Activated T-helper 9 cell treated with anti-CD3 and anti-CD28 coated beads, Interleukin-2, amount 50 U/mL, for 16 hours (primary cell): Measurements from ENCODE around the gene DNMT3L.
"Not testable (repeated sequence)": the region's sequence is repeated elsewhere in the genome, so short reads cannot be mapped to it uniquely, and the experiment has no call there.

Experiments used
- DNase-seq: peaks from one replicate; pipeline ENCODE4 v3.0.0-alpha.2; 2020; ENCODE audit warnings: low read depth

The DNMT3L gene

DNA sequence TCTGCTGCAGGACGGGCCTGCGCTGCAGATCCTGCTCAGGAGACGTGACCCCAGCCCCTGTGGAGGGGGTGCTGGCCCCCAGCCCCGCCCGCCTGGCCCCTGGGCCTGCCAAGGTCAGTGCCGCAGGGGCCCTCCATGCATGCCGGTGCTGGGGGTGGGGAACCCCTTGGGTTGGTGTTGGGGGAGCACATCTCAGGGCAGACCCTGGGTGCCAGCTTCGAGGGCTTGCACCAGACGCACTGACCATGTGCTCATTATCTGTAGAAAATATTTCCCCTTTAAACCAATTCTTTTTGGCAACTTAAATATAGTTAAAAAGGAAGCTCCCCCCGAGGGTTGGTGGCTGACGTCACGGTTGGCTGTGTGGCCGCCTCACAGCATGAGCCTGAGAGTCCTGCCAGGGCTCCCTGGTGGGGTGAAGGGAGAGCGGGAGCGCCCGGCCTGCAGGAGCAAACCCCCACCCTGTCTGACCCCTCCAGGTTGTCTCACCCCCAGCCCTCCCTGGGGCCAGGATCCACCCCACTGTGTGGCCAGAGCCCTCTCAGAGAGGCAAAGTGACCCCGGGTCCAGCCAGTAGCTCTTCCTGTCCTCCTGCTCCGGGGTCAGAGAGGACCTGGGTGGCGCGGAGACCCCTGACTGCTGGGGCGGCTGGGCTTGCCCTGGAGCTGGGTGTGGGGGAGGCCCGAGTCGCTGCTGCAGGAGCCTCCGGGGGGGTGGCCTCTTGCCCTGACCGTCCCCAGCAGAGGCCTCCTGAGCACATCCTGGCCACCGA, 32.9 kb upstream of the DNMT3L start:
- no peak for DNase-seq

DNA sequence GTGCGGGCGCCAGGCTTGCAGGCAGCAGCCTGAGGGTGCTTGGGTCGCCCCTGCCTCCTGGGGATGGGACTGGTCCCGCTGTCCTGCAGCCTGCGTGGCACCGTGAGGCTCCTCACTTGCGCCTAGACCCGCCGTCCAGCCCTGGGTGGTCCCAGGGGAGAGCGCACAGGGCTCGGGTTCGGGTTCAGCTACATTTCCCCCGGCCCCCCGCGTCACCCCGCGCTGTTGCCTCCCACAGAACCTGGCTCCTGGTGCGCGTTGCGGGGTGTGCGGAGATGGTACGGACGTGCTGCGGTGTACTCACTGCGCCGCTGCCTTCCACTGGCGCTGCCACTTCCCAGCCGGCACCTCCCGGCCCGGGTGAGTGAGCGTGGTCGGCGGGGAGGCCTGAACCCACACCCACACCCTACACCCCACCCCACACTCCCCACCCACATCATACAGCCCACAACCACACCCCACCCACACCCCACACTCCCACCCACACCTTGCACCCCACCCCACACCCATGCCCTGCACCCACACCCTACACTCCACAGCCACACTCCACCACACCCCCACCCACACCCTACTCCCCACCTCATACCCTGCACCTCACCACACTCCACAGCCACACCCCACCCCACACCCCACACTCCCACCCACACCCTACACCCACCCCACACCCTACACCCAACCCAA, 32.0 kb upstream of the DNMT3L start:
- no peak for DNase-seq

DNA sequence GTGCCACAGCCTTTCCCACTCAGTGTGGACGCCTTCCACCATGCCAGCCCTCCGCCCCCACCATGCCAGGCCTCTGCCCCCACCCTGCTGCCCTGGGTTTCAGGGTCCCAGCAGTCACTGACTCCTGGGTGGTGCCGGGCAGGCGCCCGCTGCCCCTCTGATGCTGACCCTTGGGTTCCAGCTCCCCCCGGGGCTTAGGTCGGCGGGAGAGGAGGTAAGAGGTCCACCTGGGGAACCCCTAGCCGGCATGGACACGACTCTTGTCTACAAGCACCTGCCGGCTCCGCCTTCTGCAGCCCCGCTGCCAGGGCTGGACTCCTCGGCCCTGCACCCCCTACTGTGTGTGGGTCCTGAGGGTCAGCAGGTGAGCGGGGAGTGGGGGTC, 31.1 kb upstream of the DNMT3L start:
- DNase-seq: no peak

DNA sequence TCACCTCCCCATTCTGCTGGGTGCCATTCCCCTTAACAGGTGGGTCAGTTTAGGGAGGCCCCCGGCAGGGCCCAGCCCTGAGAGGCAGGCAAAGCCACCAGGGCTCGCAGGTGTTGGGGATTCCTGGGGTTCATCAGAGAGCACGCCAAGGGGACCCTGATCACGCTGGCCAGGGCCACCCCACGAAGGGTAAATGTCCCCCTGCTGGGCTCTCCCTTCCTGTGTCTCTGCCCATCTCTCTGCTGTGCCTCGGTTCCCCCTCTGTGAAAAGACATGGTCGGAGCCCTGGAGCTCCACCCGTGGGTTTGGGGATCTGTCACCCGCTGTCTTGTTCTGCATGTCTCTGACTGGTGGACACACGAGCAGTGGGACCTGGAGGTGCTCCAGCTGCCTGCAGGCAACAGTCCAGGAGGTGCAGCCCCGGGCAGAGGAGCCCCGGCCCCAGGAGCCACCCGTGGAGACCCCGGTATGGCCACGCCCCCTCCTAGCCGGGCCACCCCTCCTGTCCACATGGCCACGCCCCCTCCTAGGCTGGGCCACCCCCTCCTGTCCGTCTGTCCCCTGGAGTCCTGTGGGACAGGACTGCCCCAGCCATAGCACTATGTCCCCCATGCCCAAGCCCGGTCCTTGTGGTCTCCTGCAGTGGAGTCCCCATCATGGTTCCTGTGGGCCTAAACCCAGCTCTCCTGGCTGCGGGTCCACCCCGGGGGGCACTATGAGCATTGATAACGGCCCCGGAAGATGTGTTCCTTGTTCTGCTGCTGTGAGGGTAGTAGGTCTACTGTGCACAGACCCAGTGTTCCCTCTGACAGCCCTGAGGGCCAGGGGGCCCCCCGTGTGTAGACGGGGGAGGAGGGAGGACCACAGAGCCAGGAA, 30.5 kb upstream of the DNMT3L start:
- no peak for DNase-seq

DNA sequence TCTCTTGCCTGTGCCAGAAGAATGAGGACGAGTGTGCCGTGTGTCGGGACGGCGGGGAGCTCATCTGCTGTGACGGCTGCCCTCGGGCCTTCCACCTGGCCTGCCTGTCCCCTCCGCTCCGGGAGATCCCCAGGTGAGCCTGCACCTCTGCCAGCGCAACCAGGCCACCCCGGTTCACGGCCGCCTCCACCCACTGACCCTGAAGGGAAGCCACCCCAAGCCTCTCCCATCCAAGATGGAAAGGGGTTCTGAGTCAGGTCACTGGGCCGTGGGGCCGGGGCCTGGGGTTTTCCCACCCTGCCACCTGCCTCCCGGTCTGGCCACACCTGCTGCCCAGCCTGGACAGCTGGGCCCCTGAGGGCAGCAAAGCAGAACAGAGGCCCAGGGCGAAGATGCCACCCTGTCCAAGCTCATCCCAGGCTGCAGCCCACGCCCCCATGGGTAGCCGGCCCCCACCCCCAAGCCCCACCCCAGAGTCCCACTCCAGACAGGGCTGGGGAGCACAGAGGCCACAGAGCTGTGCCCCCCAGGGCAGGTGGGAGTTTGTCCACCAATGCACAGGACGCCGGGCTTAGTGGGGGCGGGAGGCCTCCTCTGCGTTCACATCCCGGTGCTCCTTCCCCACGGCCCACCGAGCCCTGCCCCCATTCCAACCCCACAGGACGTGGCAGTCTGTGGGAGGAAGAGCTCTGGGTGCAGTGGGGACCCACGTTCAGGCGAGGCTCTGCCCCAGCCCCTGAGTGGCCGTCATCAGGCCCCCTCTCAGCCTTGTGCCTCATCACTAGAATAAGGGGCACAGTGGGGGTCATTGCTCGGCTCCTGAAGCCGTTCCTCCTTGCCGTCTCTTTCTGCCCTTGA, 29.6 kb upstream of the DNMT3L start:
- no peak for DNase-seq

DNA sequence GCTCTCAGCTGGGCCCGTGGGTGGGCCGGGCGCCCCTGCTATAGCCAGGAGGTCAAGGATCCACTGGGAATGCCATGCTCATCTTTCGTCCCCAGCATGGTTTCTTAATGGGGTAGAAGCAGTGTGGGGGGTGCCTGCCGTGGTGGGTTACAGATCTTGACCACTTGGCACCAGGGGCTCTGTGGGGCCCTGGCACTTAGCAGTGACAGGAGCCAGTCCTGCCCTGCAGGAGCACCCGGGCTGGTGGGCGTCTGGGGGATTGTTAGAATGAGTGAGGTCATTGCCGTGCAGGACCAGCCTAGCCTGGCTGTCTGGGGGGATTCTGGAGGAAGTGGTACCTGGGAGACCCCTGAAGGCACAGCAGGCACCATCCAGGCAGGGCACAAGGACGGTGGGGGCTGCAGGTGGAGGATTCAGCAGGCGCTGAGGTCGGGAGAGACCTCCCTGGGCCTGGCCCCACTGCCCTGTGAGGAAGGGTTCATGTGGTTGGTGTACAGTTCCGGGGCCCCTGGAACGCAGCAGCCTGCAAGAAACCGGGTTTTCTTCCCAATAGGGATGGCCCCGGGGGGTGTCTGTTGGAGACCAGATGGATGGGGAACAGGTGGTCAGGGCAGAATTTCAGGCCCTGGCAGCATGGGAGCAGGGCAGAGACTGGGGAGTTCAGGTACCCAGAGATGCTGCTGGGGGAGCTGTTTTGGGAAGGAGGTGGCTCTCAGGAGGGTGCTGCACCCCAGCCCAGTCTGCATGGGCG, 28.8 kb upstream of the DNMT3L start:
- DNase-seq: no peak

DNA sequence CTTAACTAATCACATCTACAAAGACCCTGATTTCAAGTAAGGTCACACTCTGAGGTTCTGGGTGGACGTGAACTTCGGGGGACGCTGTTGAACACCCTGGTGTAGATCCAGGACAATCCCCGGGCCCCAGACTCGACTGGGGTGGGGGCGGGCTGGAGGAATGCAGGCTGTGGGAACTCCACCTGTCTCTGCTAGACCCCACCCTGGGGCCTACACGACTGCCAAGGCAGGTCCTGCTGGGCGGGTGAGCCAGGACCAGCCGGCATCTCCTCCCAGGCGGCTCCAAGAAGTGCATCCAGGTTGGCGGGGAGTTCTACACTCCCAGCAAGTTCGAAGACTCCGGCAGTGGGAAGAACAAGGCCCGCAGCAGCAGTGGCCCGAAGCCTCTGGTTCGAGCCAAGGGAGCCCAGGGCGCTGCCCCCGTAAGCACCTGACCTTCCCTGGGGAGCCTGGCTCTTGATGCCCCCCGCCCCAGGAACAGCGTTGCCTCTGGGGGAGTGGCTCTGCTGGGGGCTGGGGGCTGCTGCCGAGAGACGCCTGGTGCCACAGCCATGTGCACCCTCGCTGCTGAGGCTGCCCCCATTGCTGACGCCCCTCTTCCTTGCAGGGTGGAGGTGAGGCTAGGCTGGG, 27.8 kb upstream of the DNMT3L start:
- no peak for DNase-seq

DNA sequence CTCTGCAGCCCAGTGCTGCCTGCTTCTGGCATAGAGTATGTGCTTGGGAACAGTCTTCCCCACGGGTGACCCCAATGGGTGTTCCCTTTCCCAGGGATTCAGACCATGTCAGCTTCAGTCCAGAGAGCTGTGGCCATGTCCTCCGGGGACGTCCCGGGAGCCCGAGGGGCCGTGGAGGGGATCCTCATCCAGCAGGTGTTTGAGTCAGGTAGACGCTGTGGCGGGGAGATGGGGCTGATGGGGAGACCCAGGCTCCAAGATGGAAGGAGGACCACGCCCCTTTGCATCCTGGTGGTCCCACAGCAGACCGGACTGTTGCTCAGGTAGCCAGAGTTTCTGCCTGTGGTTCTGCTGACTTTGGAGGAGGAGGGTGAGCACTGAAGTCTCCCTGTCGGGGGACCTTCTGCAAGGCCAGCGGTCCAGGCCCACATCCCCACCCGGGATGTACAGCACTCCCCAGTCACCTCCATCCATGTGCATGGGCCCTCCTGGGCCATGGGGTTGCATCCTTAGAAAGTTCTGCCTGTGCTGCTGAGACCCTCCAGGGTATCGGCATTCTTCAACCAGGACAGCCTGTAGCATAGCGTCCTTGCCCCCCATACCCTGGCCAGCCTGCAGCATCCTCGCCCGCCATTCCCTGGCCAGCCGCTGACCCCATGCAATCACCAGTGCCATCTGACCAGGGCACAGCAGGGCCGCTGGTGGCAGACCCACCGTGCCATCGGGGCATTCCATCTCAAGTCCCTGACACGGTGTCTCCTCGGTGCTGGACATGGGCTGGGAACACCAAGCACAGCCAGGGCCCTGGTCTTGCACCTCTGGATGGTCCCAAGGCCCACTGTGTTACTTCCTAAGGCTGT, 26.8 kb upstream of the DNMT3L start:
- DNase-seq: no peak

DNA sequence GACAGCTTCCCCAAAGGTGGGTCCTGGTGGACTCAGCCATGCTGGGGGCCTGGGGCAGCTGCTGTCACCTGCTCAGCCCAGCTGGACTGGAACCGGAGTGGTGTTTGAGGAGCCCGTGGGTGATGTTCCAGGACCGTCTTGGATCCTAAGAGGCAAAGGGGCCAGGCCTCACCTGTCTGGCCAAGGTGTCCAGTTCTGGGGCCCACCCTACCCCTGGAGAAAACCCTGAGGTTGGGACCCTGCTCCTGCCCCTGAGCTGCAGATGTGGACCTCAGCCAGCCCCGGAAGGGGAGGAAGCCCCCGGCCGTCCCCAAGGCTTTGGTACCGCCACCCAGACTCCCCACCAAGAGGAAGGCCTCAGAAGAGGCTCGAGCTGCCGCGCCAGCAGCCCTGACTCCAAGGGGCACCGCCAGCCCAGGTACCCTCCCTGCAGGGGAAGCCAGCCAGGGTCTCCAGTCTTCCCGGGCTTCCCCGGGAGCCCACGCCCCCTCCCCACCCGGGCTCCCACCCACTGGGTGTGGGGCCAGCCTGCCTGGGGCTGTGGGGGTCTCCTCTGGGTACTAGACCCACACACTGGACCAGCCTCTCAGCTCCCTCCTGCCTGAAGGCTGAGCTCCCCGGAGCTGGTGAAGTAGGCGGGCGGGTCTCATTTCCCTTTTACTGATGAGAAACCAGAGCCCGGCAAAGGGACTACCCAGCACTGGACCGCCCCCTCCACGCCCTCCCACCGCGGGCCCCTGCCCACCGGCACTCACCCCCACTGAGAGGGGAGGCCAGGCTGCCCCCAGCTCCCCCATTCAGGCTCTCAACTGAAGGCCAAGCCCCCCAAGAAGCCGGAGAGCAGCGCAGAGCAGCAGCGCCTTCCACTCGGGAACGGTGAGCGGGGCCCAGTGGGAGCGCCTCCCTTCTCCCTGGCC, 25.3 kb upstream of the DNMT3L start:
- no peak for DNase-seq

DNA sequence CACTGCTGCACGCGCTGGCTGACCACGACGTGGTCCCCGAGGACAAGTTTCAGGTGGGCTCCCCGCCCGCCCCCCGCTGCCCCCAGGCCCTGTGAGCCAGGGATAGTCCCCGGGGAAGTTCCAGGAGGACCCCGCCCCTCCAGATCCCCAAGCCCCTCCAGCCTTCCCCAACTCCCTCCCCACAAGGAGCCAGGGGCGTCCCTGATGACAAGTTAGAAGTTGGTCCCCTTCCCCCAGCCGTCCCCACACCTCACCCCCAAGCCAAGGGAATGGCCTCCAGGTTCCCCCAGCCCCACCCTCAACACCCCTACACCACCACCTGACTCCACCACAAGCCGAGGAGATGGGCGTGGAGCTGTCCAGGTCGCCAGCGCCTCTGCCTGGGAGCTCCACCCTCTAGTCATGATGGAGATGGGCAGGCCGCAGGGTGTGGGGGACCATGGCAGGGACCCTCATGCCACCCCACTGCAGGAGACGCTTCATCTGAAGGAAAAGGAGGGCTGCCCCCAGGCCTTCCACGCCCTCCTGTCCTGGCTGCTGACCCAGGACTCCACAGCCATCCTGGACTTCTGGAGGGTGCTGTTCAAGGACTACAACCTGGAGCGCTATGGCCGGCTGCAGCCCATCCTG, 24.5 kb upstream of the DNMT3L start:
- no peak for DNase-seq

DNA sequence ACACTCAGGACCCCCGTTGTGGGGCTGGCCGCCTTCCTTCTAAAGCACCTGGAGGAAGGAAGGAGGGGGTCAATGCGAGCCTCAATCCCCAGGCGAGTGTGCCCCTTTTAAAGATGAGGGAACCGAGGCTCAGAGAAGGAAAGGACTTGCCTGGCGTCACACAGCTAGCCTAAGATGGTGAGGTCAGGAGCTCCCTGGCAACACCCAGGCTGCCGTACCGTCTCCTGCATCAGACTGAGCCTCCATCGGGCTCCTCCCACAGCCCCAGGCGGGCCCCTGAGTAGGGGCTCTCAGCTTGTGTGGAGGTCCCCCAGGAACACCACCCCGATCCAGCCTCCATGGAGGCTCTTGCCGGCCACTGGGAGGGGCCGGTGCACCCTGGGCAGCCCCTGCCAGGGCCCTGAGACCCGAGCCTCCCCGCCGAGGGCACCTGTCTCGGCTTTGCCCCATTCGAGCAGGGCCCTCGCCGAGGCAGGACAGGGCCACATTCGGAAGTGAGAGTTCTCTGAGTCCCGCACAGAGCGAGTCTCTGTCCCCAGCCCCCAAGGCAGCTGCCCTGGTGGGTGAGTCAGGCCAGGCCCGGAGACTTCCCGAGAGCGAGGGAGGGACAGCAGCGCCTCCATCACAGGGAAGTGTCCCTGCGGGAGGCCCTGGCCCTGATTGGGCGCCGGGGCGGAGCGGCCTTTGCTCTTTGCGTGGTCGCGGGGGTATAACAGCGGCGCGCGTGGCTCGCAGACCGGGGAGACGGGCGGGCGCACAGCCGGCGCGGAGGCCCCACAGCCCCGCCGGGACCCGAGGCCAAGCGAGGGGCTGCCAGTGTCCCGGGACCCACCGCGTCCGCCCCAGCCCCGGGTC, 23.7 kb upstream of the DNMT3L start, which contains the start of gene AIRE:
AIRE (plus strand) TSS at position 739 of the 855 bp plus-strand sequence. CDS start 131 bp downstream, outside the sequence.
- no peak for DNase-seq

DNA sequence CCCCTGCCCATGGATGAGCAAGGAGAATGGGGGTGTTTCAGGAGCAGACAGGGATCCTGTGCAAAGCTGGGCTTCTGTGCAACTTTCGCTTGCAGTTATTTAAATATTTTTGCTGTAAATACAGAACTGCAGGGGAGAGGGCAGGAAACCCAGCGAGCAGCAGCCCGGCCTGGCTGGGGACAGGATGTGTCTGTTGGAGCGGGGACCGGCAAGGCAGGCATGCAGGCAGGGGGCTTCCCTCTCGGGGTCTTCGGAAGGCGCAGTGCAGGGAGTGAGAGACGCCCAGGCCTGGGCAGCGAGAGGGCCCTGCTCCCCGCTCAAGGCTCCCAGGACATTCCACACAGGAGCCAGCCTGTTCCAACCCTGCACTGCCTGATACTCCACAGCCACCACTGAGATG, 22.3 kb upstream of the DNMT3L start:
- no peak for DNase-seq

DNA sequence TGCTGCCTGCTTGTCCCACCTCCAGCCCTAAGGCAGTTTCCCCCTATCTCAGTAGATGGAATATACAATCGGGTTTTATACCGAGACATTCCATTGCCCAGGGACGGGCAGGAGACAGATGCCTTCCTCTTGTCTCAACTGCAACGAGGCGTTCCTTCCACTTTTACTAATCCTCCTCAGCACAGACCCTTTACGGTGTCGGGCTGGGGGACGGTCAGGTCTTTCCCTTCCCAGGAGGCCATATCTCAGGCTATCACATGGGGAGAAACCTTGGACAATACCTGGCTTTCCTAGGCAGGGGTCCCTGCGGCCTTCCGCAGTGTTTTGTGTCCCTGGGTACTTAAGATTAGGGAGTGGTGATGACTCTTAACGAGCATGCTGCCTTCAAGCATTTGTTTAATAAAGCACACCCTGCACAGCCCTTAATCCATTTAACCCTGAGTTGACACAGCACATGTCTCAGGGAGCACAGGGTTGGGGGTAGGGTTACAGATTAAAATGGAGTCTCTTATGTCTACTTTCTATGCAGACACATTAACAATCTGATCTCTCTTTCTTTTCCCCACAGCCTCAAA, 21.6 kb upstream of the DNMT3L start:
- not testable (repeated sequence) for DNase-seq

DNA sequence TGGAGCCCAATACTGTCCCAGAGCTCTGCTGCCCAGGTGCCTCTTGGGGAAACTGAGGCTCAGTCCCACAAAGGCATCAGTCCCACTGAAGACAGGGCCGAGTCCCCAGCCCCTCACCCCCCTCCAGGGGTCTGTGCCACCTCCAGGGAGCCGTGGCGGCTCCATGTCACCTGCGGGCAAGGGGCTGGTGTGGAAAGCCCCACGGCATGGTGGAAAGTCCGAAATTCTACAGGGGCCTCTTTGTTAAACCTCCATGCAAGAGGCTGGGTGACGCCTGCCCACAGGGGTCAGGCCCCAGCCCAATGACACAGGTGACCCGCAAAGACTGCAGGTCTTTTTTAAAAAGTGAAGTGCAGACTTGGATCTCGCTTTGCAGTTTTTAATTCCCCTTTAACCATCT, 20.7 kb upstream of the DNMT3L start:
- no peak for DNase-seq

DNA sequence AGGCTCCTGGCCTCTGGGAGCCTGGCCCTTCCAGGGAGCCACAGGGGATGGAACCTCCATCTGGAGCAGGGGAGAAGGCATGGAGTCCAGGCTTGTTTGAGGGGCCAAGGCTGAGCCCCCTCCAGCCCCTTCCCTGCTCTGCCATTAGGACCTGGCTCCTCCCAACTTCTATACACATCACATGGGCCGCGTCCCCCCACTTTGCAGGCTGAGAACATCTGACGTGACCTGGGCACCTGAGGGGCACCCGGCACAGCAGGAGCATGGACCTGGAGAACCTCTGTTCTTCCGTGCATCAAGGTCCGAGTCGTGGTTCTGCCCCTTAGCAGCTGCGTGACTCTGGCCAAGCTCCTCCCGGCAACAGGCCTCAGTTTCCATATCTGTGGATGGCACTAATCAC, 20.1 kb upstream of the DNMT3L start:
- DNase-seq: no peak
